HEK293 (cell line): ENCODE measurements around the gene KRTAP9-6.
"Not testable (repeated sequence)": the region's sequence is repeated elsewhere in the genome, so short reads cannot be mapped to it uniquely, and the experiment has no call there.

Experiments used
- PBX3 ChIP-seq: sonication (generic); formaldehyde crosslinking; IDR thresholded peaks from 2 replicates; pipeline ENCODE4 v1.8.1; 2022; ENCODE audit warnings: mild to moderate bottlenecking, moderate library complexity, missing genetic modification reagents
- ZNF362 ChIP-seq: fragments of 450-650 bp; formaldehyde crosslinking; IDR thresholded peaks from 2 replicates; pipeline ENCODE4 v1.5.1; 2016; ENCODE audit warnings: missing biosample characterization, missing genetic modification characterization
- ZSCAN5A ChIP-seq: fragments of 450-650 bp; formaldehyde crosslinking; IDR thresholded peaks from 2 replicates; pipeline ENCODE4 v1.5.1; 2016; ENCODE audit warnings: missing biosample characterization, missing genetic modification characterization

- TF ChIP-seq ZNF362 (tag by site-specific recombination); ZSCAN5A (tag by site-specific recombination); PBX3 (CRISPR knock-in tag): not testable (repeated sequence)
Observed at GRCh38 chr17:41249637-41250240, 15.4 kb upstream of the KRTAP9-6 start, which contains the start of gene KRTAP9-4.
